Frontal cortex (tissue), 4 donors: ENCODE measurements around the gene C1QTNF1. TPM values are rescaled to one million over a fixed set of nuclear protein-coding genes. Genes with fewer than 3 reads are reported as not detected.
A peak's percentile ranks its signal among the peaks of the same experiment; 100 is the strongest.

Experiments
- DNase-seq, 2 donors: peaks; one replicate each; pipeline ENCODE4 v3.0.0; 2012; ENCODE audit warnings: low spot score in 2 of 2
- FAIRE-seq: peaks from 2 replicates; lab custom pipeline; 2012; peaks lifted over from hg19 to GRCh38; lab: Jason Lieb, UNC
- total RNA-seq: library from RNA; depleted of rRNA; stranded (reverse); fragments of >200 nt; gene quantifications from one replicate; pipeline ENCODE4 v1.2.3, GENCODE V29; 2014
- donor health status: control.
- donor health status: control.
- donor health status: control.

Gene C1QTNF1
- total RNA-seq, 1 donor from 2014 or later = 0.41 TPM

DNA sequence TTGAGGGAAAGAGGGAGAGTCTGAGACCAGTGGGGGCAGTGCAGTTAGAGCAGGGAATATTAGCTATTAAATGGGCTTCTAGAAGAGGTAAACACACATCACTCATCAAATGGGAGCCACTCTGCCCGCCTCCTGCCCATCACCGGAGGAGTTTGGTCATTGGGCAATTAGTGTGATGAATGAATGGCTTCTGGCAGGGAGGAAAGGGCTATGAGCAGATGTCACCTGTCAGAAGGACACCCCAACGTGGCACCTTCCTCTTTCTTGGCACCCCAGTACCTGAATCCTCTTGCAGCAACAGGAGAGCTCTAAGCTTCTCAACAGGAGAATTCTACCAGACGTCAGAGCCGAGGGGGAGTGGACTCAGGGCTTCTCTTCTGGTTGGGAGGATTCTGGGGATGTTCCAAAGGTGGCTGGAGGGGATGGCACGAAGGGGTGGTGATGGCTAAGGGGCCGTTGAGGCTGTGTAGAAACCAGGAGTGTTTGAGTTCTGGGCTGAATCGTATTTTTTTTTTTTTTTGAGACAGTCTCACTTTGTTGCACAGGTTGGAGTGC lies 11.0 kb downstream of the C1QTNF1 start:
- no peak for DNase-seq
- FAIRE-seq = no peak

GRCh38 chr17:79035686-79036085 lies 11.7 kb downstream of the C1QTNF1 start:
- FAIRE-seq (no peak), DNase-seq (no peak)

GRCh38 chr17:79036181-79036580 lies 12.2 kb downstream of the C1QTNF1 start:
- no peak for FAIRE-seq
- no peak for DNase-seq

GRCh38 chr17:79036596-79036995 lies 12.6 kb downstream of the C1QTNF1 start:
- FAIRE-seq (no peak), DNase-seq (peak; percentile 48 to 61)

- DNase-seq (no peak), FAIRE-seq (no peak)
Measured at GRCh38 chr17:79038545-79039135, 14.7 kb downstream of the C1QTNF1 start.

GRCh38 chr17:79039171-79039570 lies 15.2 kb downstream of the C1QTNF1 start:
- no peak for FAIRE-seq

GRCh38 chr17:79039886-79040285 lies 15.9 kb downstream of the C1QTNF1 start:
- DNase-seq (no peak), FAIRE-seq (no peak)

More at GRCh38 chr17:79039171-79039570, 15.2 kb downstream of the C1QTNF1 start:
- no peak for DNase-seq

DNA sequence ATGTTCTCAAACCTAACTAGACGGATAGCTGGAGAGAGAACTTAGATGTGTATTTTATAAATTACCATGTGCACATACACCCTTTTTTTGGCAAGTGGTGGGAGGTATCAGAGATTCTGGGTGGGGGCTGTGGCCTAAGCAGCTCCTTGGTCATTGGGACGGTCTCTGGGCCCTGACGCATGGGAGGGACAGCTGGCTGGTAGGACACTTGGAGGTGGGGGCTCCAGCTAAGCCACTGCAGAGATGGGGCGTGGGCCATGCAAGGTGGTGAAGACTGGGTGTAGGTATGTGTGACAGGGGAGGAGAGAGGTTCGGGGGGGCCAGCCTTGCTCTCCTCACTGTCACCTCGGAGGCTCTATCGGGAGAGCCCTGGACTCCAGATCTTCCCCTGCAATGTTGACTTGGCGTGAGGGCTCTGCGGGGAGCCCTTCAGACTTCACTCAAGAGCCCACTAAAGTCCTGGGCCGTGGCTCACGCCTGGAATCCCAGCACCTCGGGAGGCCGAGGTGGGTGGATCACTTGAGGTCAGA lies 17.1 kb downstream of the C1QTNF1 start:
- DNase-seq (no peak), FAIRE-seq (no peak)

DNA sequence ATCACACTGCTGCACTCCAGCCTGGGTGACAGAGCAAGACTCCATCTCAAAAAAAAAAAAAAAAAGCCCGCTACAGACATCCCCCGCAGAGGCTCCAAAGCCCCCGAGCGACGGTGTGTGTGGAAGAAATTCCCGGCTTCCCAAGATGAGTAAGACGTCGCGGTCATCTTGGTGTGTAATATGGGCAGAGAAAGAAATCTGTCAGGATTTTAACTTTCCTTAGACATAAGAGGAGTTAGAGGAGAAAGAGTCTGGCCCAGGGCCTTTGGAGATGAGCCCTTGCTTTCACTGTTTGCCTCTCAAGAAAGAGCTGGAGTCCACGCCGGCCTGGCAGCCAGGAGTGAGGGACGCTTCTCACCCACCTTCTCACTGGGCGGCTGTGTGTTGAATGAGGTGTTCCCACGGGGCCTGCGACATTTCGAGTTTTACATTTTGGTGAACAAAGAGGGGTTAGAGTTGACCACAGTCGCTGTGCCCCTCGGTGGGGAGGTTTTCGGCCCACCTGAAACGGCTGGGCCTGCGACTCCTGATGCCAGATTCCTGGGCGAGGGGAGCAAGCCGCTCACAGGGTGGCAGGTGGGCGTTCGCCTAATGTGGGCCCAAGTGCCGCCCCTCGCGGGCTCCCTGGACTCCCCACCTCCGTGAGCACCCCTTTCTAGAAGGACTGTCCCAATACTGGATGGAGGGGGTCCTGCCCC lies 17.9 kb downstream of the C1QTNF1 start:
- DNase-seq = no peak
- FAIRE-seq = no peak

DNA sequence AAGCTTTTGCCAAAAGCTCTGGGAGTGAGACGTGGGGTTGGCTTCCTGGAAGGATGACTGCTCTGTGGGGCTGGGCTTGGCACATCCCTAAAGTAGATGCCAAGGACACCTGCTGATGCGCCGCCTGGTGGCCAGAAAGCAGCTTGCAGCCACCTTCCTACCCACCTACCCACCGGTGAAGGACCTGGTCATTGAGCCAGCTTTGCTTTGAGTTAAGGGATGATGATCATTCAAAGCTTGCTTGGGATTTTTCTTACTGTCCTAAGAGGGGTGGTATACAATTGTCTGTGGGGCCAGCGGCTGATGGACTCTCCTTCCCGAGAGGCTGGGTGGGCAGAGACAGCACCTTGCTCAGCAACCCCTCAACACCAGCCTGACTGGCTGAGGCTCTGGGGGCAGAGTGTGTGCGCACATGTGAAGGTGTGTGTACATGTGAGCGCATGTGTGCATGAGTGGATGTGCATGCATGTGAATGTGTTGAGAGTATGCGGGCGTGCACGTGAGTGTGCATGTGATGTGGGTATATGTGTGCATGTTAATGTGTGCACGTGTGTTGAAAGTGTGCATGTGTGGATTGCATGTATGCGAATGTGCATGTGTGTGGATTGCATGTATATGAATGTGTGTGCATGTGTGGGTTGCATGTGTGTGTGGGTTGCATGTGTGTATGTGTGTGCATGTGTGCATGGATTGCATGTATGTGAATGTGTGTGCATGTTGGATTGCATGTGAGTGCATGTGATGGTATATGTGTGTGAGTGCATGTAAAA lies 18.6 kb downstream of the C1QTNF1 start:
- FAIRE-seq (no peak), DNase-seq (peak in 1 of 2 donors; percentile 65)

- DNase-seq (no peak), FAIRE-seq (no peak)
Measured at GRCh38 chr17:79043191-79043930, 19.4 kb downstream of the C1QTNF1 start.

GRCh38 chr17:79043931-79044320 lies 20.0 kb downstream of the C1QTNF1 start:
- DNase-seq (no peak), FAIRE-seq (no peak)

- DNase-seq (no peak), FAIRE-seq (no peak)
Measured at GRCh38 chr17:79044462-79044861, 20.5 kb downstream of the C1QTNF1 start.

DNA sequence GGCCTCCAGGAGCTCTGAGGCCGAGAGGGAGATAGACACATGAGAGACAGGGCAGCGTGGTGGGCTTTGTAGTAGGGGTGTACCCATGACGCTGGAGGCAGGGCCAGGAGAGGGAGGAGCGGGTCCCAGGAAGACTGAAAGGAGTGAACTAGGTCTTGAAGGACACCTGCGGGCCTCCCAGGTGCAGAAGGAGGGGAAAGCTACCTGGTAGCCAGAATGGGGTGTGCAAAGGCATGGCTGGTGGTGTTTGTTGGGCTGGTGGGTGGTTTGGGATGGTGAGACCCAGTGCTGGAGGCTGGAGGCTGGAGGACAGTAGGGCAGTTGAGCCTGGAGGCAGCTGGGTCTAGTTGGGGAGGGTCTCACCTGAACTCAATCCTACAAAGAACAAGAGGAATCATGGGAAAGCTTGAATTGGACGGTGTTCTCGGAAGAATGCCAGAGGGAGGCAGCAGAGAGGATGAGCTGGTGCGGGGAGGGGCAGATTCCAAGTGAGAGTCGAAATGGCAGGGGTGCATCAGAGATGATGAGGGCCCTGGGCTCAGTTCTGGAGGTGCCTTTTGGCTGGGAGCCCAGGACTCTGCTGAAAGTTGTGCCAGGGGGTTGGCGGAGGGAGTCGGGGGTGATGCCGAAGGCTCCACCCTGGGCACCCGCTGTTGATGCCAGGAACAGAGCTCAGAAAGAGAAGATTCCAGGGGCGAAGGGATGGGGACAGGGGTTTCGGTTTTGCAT lies 21.2 kb downstream of the C1QTNF1 start:
- FAIRE-seq = no peak
- DNase-seq = no peak

DNA sequence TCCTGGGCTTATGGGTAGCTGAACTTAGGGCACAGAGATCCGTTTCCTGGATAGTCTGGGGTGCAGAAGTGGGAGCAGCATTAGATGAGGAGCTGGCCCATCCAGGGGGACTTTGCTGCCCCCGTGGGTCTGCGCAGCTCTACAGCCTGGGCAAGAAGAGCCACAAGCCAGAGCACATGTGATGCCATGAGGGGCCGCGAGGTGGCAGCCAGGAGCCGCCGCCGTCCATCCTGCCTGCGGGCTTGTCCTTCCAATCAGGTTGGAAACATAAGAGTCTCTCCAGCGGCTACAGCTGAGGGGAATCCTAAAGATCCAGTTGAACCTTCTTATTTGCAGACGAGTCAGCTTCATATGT lies 21.9 kb downstream of the C1QTNF1 start:
- DNase-seq (peak; percentile 75 to 87), FAIRE-seq (no peak)

DNA sequence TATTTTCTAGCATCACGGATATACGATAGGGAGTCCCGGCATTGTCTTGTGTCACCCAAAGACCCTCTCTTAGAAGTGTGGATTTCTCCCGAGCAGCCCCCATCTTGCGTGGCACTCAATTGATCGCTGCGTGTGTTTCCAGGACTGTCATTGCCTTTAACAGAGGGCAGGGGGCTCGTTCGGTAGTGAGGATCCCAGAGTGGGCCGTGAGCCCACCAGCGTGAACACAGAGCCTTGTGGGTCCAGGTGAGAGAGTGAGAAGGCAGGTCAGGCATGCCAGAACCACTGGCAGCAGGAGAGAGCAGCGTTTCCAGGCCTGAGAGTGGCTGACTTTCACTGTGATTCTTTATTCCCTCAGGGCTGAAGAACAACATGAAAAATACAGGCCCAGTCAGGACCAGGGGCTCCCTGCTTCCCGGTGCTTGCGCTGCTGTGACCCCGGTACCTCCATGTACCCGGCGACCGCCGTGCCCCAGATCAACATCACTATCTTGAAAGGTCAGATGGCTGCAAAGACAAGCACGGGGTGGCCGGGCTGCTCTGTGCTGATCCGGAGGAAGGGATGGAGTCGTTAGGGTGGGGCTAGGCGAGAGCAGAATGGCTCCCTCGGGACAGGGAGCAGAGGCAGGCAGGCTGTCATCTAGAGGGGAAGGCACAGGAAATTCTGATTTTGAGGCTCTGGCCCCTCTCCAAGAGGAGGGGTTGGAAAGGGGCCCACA lies 22.4 kb downstream of the C1QTNF1 start:
- FAIRE-seq (no peak), DNase-seq (peak in 1 of 2 donors; percentile 28)

DNA sequence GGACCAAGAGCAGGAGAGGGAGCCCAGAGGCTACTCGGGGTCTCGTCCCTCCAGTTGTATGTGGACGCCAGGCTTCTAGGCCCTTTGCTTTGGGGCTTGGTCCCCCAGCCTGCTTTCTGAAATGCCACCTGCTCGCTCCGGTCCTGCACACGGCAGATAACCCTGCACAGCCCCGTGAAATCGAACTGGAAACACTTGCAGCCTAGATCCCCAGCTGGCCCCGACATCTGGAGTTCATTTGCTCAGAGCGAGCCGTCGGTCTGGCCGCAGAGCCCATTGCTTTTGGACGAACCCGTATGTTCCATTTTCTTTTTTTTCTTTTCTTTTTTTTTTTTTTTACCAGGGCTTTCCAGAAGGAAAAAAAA lies 22.9 kb downstream of the C1QTNF1 start:
- DNase-seq (peak in 1 of 2 donors; percentile 19), FAIRE-seq (no peak)

DNA sequence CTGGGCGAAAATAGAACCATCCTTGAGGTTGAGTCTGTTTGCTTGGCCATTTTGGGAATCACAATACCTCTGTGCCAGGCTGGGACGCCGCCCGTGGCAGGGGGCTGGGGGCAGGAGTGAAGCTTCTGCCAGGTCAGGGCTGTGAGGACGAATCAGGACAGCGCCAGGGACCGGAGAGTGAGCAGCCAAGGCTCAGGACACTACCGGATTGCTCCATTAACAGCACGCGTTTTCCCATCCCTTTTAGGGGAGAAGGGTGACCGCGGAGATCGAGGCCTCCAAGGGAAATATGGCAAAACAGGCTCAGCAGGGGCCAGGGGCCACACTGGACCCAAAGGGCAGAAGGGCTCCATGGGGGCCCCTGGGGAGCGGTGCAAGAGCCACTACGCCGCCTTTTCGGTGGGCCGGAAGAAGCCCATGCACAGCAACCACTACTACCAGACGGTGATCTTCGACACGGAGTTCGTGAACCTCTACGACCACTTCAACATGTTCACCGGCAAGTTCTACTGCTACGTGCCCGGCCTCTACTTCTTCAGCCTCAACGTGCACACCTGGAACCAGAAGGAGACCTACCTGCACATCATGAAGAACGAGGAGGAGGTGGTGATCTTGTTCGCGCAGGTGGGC lies 23.4 kb downstream of the C1QTNF1 start:
- DNase-seq = peak in 1 of 2 donors; percentile 5
- no peak for FAIRE-seq
